ENCODE data around the gene FIS1. TPM values are rescaled to one million over a fixed set of nuclear protein-coding genes. Genes with fewer than 3 reads are reported as not detected.
"Not testable (repeated sequence)": the region's sequence is repeated elsewhere in the genome, so short reads cannot be mapped to it uniquely, and the experiment has no call there.

The FIS1 gene
- total RNA-seq, 1 donor from 2014 or later: 92.2 TPM

GRCh38 chr7:101290186-101291037, 45.5 kb upstream of the FIS1 start:
- TF ChIP-seq CTCF (IDR thresholded peaks at IDR 0.05): peak; percentile 73
- DNase-seq (ENCODE audit: low spot score): peak; percentile 71
- peaks cover 31% of the 10 kb centered on the region for H3K27me3 ChIP-seq
- H3K79me2 ChIP-seq (ENCODE audit: low read depth); H3K4me1 ChIP-seq; H3K36me3 Mint-ChIP-seq; H3K4me3 ChIP-seq; H3K27ac ChIP-seq; H3K9ac ChIP-seq; H3K27ac Mint-ChIP-seq; H3K9me3 Mint-ChIP-seq; H3K36me3 ChIP-seq; H4K20me1 ChIP-seq (ENCODE audit: low read depth); H3K4me1 Mint-ChIP-seq; H3K9me3 ChIP-seq (ENCODE audit: low read depth); H3K4me2 ChIP-seq: not testable (repeated sequence)
- Mint-ChIP-seq H3K4me3 (peak overlapping the region; percentile 21), H3K27me3 (ENCODE audit: insufficient read depth, low read depth) (peaks cover 23% of the 10 kb centered on the region)
- peaks cover 17% of the 10 kb centered on the region for H3F3A ChIP-seq (ENCODE audit: low read depth)
- H2AFZ ChIP-seq (replicated peaks): peak overlapping the region; percentile 68

DNA sequence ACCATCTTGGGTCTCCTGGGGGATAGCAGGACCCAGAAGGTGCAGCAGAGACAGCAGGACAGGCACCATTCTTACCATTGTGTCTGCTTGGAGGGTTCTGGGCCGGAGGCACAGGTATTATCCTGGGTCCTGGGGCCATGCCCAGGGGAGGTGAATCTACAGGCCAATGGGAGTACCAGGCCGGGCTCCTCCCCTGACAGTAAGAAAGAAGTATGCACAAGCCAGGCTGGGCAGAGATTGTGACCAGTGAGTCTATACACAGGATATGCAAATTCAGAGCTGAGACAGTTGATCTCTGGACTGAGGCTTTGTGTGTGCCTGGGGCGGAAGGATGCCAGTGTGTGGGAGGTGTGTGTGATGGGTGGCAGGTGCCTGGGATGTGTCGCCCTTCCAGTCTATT, 44.8 kb upstream of the FIS1 start:
- H3K27me3 Mint-ChIP-seq (ENCODE audit: insufficient read depth, low read depth): peaks cover 19% of the 10 kb centered on the region
- not testable (repeated sequence) for H3K27ac Mint-ChIP-seq

DNA sequence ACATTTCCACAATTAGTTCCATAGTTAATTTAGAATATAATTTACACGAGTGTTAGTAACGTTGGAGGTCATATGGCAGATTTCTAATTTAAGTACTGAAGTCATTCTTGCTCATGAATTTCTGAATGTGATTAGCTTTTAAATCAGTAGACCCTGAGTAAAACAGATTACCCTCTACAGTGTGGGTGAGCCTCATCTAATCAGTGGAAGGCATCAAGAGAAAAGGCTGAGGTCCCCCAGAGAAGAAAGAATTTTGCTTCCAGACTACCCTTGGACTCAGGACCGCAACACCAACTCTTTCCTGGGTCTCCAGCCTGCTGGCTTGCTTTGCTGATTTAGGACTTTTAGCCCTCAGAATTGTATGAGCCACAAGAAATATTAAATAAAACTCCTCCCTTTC, 43.6 kb upstream of the FIS1 start:
- DNase-seq (ENCODE audit: low spot score): no peak
- Histone ChIP-seq H3K9ac (no peak overlapping the region), H3K4me2 (no peak overlapping the region), H3K36me3 (no peaks in the 10 kb centered on the region), H3K79me2 (ENCODE audit: low read depth) (no peaks in the 10 kb centered on the region), H3K27me3 (peaks cover 12% of the 10 kb centered on the region), H3K27ac (no peak overlapping the region), H2AFZ (replicated peaks) (no peak overlapping the region), H3K4me3 (no peak overlapping the region), H3K4me1 (no peaks in the 10 kb centered on the region), H4K20me1 (ENCODE audit: low read depth) (no peaks in the 10 kb centered on the region), H3F3A (ENCODE audit: low read depth) (peaks cover 7% of the 10 kb centered on the region), H3K9me3 (ENCODE audit: low read depth) (no peaks in the 10 kb centered on the region)
- peaks cover 9% of the 10 kb centered on the region for H3K27me3 Mint-ChIP-seq (ENCODE audit: insufficient read depth, low read depth)
- TF ChIP-seq EZH2 (IDR thresholded peaks at IDR 0.05): no peak
- no peak for TF ChIP-seq CTCF (IDR thresholded peaks at IDR 0.05)
- TF ChIP-seq EZH2phosphoT487 (IDR thresholded peaks at IDR 0.05): no peak
- H3K9me3 Mint-ChIP-seq: no peaks in the 10 kb centered on the region
- H3K27ac Mint-ChIP-seq: no peak overlapping the region
- no peaks in the 10 kb centered on the region for H3K36me3 Mint-ChIP-seq
- H3K4me1 Mint-ChIP-seq: peaks cover 6% of the 10 kb centered on the region
- no peak overlapping the region for H3K4me3 Mint-ChIP-seq

More for the DNA sequence above, 44.8 kb upstream of the FIS1 start:
- H4K20me1 ChIP-seq (ENCODE audit: low read depth); H3K9ac ChIP-seq; H3K9me3 Mint-ChIP-seq; H3K36me3 ChIP-seq; H3K27ac ChIP-seq; H3K36me3 Mint-ChIP-seq; H3K4me3 ChIP-seq; H3K4me3 Mint-ChIP-seq; H3K79me2 ChIP-seq (ENCODE audit: low read depth); H2AFZ ChIP-seq (replicated peaks); H3K4me1 ChIP-seq; DNase-seq (ENCODE audit: low spot score); H3K9me3 ChIP-seq (ENCODE audit: low read depth); H3K4me1 Mint-ChIP-seq; H3K4me2 ChIP-seq: not testable (repeated sequence)
- Histone ChIP-seq H3K27me3 (peaks cover 25% of the 10 kb centered on the region), H3F3A (ENCODE audit: low read depth) (peaks cover 17% of the 10 kb centered on the region)

GRCh38 chr7:101287032-101287431, 42.2 kb upstream of the FIS1 start:
- Histone ChIP-seq H4K20me1 (ENCODE audit: low read depth) (no peaks in the 10 kb centered on the region), H3K9ac (no peak overlapping the region), H3K27ac (no peak overlapping the region), H3K36me3 (no peaks in the 10 kb centered on the region), H3F3A (ENCODE audit: low read depth) (peaks cover 7% of the 10 kb centered on the region), H3K9me3 (ENCODE audit: low read depth) (no peaks in the 10 kb centered on the region), H2AFZ (replicated peaks) (no peak overlapping the region), H3K27me3 (peaks cover 4% of the 10 kb centered on the region), H3K4me3 (no peak overlapping the region), H3K4me1 (no peaks in the 10 kb centered on the region), H3K79me2 (ENCODE audit: low read depth) (no peaks in the 10 kb centered on the region), H3K4me2 (no peak overlapping the region)
- no peak for TF ChIP-seq EZH2 (IDR thresholded peaks at IDR 0.05)
- no peak for TF ChIP-seq EZH2phosphoT487 (IDR thresholded peaks at IDR 0.05)
- no peak for TF ChIP-seq CTCF (IDR thresholded peaks at IDR 0.05)
- H3K27ac Mint-ChIP-seq: no peak overlapping the region
- no peaks in the 10 kb centered on the region for H3K36me3 Mint-ChIP-seq
- no peaks in the 10 kb centered on the region for H3K9me3 Mint-ChIP-seq
- peaks cover 11% of the 10 kb centered on the region for H3K4me1 Mint-ChIP-seq
- H3K27me3 Mint-ChIP-seq (ENCODE audit: insufficient read depth, low read depth): peaks cover 8% of the 10 kb centered on the region
- DNase-seq (ENCODE audit: low spot score): no peak
- H3K4me3 Mint-ChIP-seq: no peak overlapping the region

DNA sequence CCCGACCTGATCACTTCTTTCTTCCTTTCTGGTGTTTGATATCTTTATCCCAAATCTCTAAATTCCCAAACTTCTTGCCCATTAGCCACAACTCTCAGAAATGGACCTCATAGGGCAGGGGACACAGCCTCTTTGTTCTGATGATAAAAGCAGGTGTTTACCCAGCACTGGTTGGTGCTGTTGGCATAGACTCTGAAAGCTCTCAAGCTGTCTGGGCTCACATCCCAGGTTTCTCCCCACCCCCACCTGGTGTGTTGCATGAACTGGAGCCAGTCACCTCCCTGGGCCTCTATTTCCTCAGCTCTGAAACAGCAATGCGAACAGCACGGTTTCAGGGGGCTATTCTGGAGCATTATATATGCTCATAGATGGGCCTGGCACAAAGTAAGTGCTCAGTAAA, 41.0 kb upstream of the FIS1 start:
- H3F3A ChIP-seq (ENCODE audit: low read depth); H3K4me3 ChIP-seq; H3K4me2 ChIP-seq; H2AFZ ChIP-seq (replicated peaks); H3K36me3 Mint-ChIP-seq; H3K27me3 ChIP-seq; DNase-seq (ENCODE audit: low spot score); H3K4me1 ChIP-seq; H3K9ac ChIP-seq; H4K20me1 ChIP-seq (ENCODE audit: low read depth); H3K27ac ChIP-seq; H3K79me2 ChIP-seq (ENCODE audit: low read depth); H3K9me3 ChIP-seq (ENCODE audit: low read depth); H3K36me3 ChIP-seq; H3K27ac Mint-ChIP-seq; H3K27me3 Mint-ChIP-seq (ENCODE audit: insufficient read depth, low read depth); H3K4me3 Mint-ChIP-seq; H3K9me3 Mint-ChIP-seq: not testable (repeated sequence)
- peaks cover 11% of the 10 kb centered on the region for H3K4me1 Mint-ChIP-seq
